ENCODE results near the gene TGFB2. TPM values are rescaled to one million over a fixed set of nuclear protein-coding genes. Genes with fewer than 3 reads are reported as not detected.

The TGFB2 gene
- total RNA-seq, 2 donors from 2014 or later, result 0.27 to 4.6 TPM

DNA sequence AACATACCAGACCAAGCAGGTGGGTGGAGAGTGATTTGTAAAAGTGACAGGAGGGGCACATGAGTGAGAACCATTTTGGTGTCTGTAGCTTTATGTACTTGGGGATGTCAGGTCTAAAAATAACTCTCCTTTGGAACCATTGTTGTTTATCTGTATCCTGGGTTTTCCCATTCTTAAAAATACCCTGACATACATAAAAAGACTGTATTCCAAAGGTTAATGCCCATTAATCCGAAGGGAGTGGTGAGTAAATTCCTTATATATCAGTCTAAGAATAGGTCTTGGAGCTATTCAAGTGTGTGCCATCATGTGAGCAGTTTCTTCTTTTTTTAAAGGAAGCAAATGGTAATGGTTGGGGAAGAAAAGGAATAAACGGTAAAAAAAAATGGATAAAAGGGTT is 117.5 kb downstream of the TGFB2 start:
- intact Hi-C loops (cut with DNase I), result no loop called here
- DNase-seq, result no peak
- TF ChIP-seq CTCF (IDR thresholded peaks at IDR 0.05), result no peak

DNA sequence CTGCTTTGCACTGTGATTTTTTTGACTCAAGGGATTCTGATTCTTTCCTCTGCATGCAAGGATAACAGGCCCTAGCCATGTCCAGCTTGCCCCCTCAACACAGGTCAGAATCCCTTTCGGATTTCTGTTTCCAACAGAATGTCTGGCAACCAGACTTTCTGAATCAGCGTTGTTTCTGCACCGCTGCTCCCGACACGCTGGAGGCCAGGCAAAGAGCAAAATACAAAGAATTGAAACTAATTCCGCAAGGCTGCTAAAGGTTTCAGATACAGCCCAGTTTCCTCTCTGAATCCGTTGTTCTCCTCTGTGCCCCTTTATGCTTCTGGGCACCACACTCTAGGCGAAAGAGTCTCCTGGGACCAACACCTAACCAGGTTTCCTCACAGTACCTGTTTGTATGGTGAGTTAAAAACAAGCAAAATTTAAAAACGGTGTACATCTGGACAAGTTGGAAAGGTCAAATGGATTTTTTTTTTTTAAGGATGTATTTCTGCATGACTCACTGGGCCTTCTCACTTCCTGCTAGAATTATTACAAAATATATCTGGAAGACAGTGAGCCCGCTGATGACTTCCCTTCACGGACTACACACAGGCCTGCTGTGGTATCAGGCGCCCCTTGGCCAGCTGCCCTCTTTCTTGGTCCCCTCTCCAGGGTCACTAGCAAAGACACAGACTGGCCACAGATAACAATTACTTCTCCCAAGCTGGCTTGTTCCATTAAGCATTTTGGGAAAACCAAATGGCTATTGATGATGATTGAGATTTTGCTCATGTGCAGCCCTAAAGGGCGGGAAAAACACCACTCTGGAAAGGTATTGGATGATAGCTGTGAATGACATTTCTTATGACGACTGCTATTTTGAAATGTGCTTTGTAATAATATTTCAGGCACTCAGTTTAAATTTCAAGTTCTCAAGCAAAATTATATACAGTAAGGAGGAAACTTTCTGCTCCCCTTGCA is 118.3 kb downstream of the TGFB2 start:
- intact Hi-C loops (cut with DNase I), result no loop called here
- no peaks in the 10 kb centered on the region for H3K27me3 ChIP-seq
- no peak overlapping the region for H3K27ac ChIP-seq
- H3K4me3 ChIP-seq, result no peak overlapping the region
- H3K9me3 ChIP-seq, result no peaks in the 10 kb centered on the region
- no peak overlapping the region for H3K9ac ChIP-seq (ENCODE audit: low read depth in 2 of 2, low read length in 2 of 2)
- no peaks in the 10 kb centered on the region for H3K36me3 ChIP-seq
- peak; percentile 22 for DNase-seq
- TF ChIP-seq CTCF (IDR thresholded peaks at IDR 0.05), result no peak
- no peaks in the 10 kb centered on the region for H3K4me1 ChIP-seq

More for the DNA sequence above, 117.5 kb downstream of the TGFB2 start:
- H3K36me3 ChIP-seq, result no peaks in the 10 kb centered on the region
- H3K9ac ChIP-seq (ENCODE audit: low read depth in 2 of 2, low read length in 2 of 2), result no peak overlapping the region
- H3K9me3 ChIP-seq, result no peaks in the 10 kb centered on the region
- H3K4me3 ChIP-seq, result no peak overlapping the region
- no peaks in the 10 kb centered on the region for H3K4me1 ChIP-seq
- no peak overlapping the region for H3K27ac ChIP-seq
- no peaks in the 10 kb centered on the region for H3K27me3 ChIP-seq

- Histone ChIP-seq H3K4me1 (no peaks in the 10 kb centered on the region), H3K9ac (ENCODE audit: low read depth in 2 of 2, low read length in 2 of 2) (no peak overlapping the region), H3K9me3 (no peaks in the 10 kb centered on the region), H3K27me3 (no peaks in the 10 kb centered on the region), H3K36me3 (no peaks in the 10 kb centered on the region), H3K27ac (no peak overlapping the region), H3K4me3 (no peak overlapping the region)
- DNase-seq, result no peak
- intact Hi-C loops (cut with DNase I), result no loop called here
- no peak for TF ChIP-seq CTCF (IDR thresholded peaks at IDR 0.05)
These were observed 119.7 kb downstream of the TGFB2 start for GRCh38 chr1:218464871-218465270.

- Histone ChIP-seq H3K27me3 (no peaks in the 10 kb centered on the region), H3K36me3 (no peaks in the 10 kb centered on the region), H3K4me1 (no peaks in the 10 kb centered on the region), H3K9me3 (no peaks in the 10 kb centered on the region), H3K27ac (no peak overlapping the region), H3K9ac (ENCODE audit: low read depth in 2 of 2, low read length in 2 of 2) (no peak overlapping the region), H3K4me3 (no peak overlapping the region)
- intact Hi-C loops (cut with DNase I), result no loop called here
- DNase-seq, result no peak
- TF ChIP-seq CTCF (IDR thresholded peaks at IDR 0.05), result no peak
These were observed 121.3 kb downstream of the TGFB2 start for GRCh38 chr1:218466341-218467010.

GRCh38 chr1:218467101-218468072 is 122.3 kb downstream of the TGFB2 start:
- H3K9me3 ChIP-seq, result no peaks in the 10 kb centered on the region
- no peak for TF ChIP-seq CTCF (IDR thresholded peaks at IDR 0.05)
- intact Hi-C loops (cut with DNase I), result no loop called here
- H3K27me3 ChIP-seq, result no peaks in the 10 kb centered on the region
- H3K27ac ChIP-seq, result no peak overlapping the region
- H3K4me3 ChIP-seq, result no peak overlapping the region
- H3K4me1 ChIP-seq, result no peaks in the 10 kb centered on the region
- H3K36me3 ChIP-seq, result no peaks in the 10 kb centered on the region
- H3K9ac ChIP-seq (ENCODE audit: low read depth in 2 of 2, low read length in 2 of 2), result no peak overlapping the region
- no peak for DNase-seq

Measured in colonic mucosa (tissue), 4 donors.